ENCODE results near the gene NFKBIE.

DNA sequence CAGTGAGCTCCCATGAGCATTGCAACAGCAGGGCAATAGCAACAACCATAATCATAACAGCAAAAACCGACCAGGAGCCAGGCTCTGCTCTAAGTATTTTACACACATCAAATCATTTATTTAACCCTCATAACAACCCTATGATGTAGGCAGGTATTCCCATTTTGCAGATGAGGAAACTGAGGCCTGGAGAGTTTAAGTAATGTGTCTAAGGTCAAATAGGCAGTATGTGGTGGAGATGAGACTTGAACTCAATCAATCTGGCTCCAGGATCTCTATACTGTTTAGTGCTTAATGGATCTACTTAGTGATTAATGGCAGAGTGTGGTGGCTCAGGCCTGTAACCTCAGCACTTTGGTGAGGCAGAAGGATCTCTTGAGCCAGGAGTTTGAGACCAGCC is 8.3 kb upstream of the NFKBIE start:
- TF ChIP-seq, protein P1, sequence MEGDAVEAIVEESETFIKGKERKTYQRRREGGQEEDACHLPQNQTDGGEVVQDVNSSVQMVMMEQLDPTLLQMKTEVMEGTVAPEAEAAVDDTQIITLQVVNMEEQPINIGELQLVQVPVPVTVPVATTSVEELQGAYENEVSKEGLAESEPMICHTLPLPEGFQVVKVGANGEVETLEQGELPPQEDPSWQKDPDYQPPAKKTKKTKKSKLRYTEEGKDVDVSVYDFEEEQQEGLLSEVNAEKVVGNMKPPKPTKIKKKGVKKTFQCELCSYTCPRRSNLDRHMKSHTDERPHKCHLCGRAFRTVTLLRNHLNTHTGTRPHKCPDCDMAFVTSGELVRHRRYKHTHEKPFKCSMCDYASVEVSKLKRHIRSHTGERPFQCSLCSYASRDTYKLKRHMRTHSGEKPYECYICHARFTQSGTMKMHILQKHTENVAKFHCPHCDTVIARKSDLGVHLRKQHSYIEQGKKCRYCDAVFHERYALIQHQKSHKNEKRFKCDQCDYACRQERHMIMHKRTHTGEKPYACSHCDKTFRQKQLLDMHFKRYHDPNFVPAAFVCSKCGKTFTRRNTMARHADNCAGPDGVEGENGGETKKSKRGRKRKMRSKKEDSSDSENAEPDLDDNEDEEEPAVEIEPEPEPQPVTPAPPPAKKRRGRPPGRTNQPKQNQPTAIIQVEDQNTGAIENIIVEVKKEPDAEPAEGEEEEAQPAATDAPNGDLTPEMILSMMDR (IDR thresholded peaks at IDR 0.05; ENCODE audit: low read depth, low read length, missing input control): no peak
- TF ChIP-seq YY1 (IDR thresholded peaks at IDR 0.05) (no peak), TAF1 (conservative IDR thresholded peaks at IDR 0.05) (no peak), FOXA1 (IDR thresholded peaks at IDR 0.05) (no peak), GABPA (IDR thresholded peaks at IDR 0.05 in 1 of 2, conservative IDR thresholded peaks at IDR 0.05 in 1 of 2) (no peak), HNF4G (IDR thresholded peaks at IDR 0.05) (no peak), HNF4A (conservative IDR thresholded peaks at IDR 0.05) (no peak), RAD21 (IDR thresholded peaks at IDR 0.05) (no peak), JUND (IDR thresholded peaks at IDR 0.05) (no peak)
- TF ChIP-seq, protein P2, sequence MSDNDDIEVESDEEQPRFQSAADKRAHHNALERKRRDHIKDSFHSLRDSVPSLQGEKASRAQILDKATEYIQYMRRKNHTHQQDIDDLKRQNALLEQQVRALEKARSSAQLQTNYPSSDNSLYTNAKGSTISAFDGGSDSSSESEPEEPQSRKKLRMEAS (IDR thresholded peaks at IDR 0.05): no peak
- TF ChIP-seq, protein P3, sequence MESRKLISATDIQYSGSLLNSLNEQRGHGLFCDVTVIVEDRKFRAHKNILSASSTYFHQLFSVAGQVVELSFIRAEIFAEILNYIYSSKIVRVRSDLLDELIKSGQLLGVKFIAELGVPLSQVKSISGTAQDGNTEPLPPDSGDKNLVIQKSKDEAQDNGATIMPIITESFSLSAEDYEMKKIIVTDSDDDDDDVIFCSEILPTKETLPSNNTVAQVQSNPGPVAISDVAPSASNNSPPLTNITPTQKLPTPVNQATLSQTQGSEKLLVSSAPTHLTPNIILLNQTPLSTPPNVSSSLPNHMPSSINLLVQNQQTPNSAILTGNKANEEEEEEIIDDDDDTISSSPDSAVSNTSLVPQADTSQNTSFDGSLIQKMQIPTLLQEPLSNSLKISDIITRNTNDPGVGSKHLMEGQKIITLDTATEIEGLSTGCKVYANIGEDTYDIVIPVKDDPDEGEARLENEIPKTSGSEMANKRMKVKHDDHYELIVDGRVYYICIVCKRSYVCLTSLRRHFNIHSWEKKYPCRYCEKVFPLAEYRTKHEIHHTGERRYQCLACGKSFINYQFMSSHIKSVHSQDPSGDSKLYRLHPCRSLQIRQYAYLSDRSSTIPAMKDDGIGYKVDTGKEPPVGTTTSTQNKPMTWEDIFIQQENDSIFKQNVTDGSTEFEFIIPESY (IDR thresholded peaks at IDR 0.05): no peak

Measured in liver (tissue), 3 donors.